SK-N-SH treated with all-trans-retinoic acid at 6 μM for 48 hours (cell line): Measurements from ENCODE around the gene CLK2.

Experiments
- ARNTL ChIP-seq: fragments of 450-650 bp; formaldehyde crosslinking; IDR thresholded peaks from 2 replicates; pipeline ENCODE4 v1.5.0; 2020; ENCODE audit warnings: low read depth, mild to moderate bottlenecking, moderate library complexity, borderline replicate concordance
- ESRRG ChIP-seq: fragments of 250-450 bp; sonication (Bioruptor Pico); IDR thresholded peaks from 2 replicates; pipeline ENCODE4 v1.6.1; 2021; ENCODE audit warnings: mild to moderate bottlenecking
- OSR1 ChIP-seq: fragments of 250-450 bp; sonication (Bioruptor Pico); IDR thresholded peaks from 2 replicates; pipeline ENCODE4 v1.8.0; 2022; ENCODE audit warnings: moderate library complexity, mild to moderate bottlenecking, inconsistent platforms
- PPARA ChIP-seq: fragments of 250-450 bp; sonication (Bioruptor Pico); IDR thresholded peaks from 2 replicates; pipeline ENCODE4 v1.5.0; 2020; ENCODE audit warnings: mild to moderate bottlenecking, borderline replicate concordance
- RARB ChIP-seq: fragments of 250-450 bp; sonication (Bioruptor Pico); IDR thresholded peaks from 2 replicates; pipeline ENCODE4 v1.8.0; 2021; ENCODE audit warnings: mild to moderate bottlenecking, moderate library complexity
- ZC3H10 ChIP-seq: fragments of 250-450 bp; sonication (Bioruptor Pico); IDR thresholded peaks from 2 replicates; pipeline ENCODE4 v1.5.1; 2021; ENCODE audit warnings: mild to moderate bottlenecking, moderate library complexity
- ZFP3 ChIP-seq: fragments of 250-450 bp; sonication (Bioruptor Pico); IDR thresholded peaks from 2 replicates; pipeline ENCODE4 v1.5.0; 2020; ENCODE audit warnings: mild to moderate bottlenecking, moderate library complexity
- ZFP30 ChIP-seq: fragments of 450-650 bp; formaldehyde crosslinking; IDR thresholded peaks from 2 replicates; pipeline ENCODE4 v1.5.0; 2022; ENCODE audit warnings: mild to moderate bottlenecking, moderate library complexity
- ZNF565 ChIP-seq: fragments of 450-650 bp; formaldehyde crosslinking; conservative IDR thresholded peaks from 2 replicates; pipeline ENCODE4 v1.5.0; 2020; ENCODE audit warnings: low read depth, mild to moderate bottlenecking, moderate library complexity
- ZNF8 ChIP-seq: fragments of 450-650 bp; formaldehyde crosslinking; IDR thresholded peaks from 2 replicates; pipeline ENCODE4 v1.5.0; 2020; ENCODE audit warnings: mild to moderate bottlenecking, moderate library complexity
- TF ChIP-seq, protein P1 (sequence below): fragments of 250-450 bp; sonication (Bioruptor Pico); IDR thresholded peaks from 2 replicates; pipeline ENCODE4 v1.8.0; 2020; ENCODE audit warnings: mild to moderate bottlenecking, moderate library complexity, borderline replicate concordance
- TF ChIP-seq, protein P2 (sequence below): fragments of 250-450 bp; sonication (Bioruptor Pico); IDR thresholded peaks from 2 replicates; pipeline ENCODE4 v1.5.0; 2020; ENCODE audit warnings: mild to moderate bottlenecking, moderate library complexity
- TF ChIP-seq, protein P3 (sequence below): fragments of 250-450 bp; sonication (Bioruptor Pico); IDR thresholded peaks from 2 replicates; pipeline ENCODE4 v1.5.1; 2020; ENCODE audit warnings: low read depth, mild to moderate bottlenecking, moderate library complexity
- TF ChIP-seq, protein P4 (sequence below): fragments of 250-450 bp; sonication (Bioruptor Pico); IDR thresholded peaks from 2 replicates; pipeline ENCODE4 v1.8.0; 2021; ENCODE audit warnings: low read depth, mild to moderate bottlenecking, moderate library complexity, borderline replicate concordance

DNA sequence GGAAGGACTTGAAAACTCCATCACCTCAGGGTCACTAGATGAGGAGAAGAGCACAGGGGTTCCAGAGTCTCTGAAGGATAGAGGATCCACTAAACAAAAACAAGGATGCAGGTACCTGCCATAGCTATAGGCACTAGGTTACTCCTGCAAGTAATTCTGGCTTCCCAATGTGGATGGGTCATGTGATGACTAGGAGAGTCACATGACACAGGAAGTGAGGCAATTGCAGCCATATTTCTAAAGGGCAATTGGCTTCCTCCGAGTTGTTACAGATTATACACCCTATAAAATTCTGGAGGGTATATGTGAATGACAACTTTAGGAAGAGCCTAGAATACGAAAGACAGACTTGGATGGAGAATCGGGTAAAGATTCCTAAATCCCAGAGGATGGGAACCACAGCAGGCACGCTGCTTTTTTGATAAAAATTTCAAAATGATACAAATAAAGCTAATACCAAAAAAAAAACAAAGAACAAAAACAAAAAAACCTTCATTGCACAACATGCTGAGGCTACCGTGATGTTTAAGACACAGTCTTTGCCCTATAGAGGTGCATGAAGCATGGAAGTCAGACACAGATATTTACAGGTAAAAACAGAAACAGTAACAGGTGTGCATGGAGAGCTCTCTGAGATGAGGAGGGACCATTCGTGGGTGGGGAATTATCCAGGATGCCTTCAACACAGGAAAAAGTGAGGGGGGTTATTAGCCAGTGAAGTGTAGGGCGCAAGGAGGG, 54.3 kb downstream of the CLK2 start:
- TF ChIP-seq, protein P1, sequence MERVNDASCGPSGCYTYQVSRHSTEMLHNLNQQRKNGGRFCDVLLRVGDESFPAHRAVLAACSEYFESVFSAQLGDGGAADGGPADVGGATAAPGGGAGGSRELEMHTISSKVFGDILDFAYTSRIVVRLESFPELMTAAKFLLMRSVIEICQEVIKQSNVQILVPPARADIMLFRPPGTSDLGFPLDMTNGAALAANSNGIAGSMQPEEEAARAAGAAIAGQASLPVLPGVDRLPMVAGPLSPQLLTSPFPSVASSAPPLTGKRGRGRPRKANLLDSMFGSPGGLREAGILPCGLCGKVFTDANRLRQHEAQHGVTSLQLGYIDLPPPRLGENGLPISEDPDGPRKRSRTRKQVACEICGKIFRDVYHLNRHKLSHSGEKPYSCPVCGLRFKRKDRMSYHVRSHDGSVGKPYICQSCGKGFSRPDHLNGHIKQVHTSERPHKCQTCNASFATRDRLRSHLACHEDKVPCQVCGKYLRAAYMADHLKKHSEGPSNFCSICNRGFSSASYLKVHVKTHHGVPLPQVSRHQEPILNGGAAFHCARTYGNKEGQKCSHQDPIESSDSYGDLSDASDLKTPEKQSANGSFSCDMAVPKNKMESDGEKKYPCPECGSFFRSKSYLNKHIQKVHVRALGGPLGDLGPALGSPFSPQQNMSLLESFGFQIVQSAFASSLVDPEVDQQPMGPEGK (CRISPR knock-in tag): no peak
- TF ChIP-seq, protein P2, sequence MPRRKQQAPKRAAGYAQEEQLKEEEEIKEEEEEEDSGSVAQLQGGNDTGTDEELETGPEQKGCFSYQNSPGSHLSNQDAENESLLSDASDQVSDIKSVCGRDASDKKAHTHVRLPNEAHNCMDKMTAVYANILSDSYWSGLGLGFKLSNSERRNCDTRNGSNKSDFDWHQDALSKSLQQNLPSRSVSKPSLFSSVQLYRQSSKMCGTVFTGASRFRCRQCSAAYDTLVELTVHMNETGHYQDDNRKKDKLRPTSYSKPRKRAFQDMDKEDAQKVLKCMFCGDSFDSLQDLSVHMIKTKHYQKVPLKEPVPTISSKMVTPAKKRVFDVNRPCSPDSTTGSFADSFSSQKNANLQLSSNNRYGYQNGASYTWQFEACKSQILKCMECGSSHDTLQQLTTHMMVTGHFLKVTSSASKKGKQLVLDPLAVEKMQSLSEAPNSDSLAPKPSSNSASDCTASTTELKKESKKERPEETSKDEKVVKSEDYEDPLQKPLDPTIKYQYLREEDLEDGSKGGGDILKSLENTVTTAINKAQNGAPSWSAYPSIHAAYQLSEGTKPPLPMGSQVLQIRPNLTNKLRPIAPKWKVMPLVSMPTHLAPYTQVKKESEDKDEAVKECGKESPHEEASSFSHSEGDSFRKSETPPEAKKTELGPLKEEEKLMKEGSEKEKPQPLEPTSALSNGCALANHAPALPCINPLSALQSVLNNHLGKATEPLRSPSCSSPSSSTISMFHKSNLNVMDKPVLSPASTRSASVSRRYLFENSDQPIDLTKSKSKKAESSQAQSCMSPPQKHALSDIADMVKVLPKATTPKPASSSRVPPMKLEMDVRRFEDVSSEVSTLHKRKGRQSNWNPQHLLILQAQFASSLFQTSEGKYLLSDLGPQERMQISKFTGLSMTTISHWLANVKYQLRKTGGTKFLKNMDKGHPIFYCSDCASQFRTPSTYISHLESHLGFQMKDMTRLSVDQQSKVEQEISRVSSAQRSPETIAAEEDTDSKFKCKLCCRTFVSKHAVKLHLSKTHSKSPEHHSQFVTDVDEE (CRISPR knock-in tag): no peak
- no peak for TF ChIP-seq ARNTL (CRISPR knock-in tag)
- TF ChIP-seq, protein P3, sequence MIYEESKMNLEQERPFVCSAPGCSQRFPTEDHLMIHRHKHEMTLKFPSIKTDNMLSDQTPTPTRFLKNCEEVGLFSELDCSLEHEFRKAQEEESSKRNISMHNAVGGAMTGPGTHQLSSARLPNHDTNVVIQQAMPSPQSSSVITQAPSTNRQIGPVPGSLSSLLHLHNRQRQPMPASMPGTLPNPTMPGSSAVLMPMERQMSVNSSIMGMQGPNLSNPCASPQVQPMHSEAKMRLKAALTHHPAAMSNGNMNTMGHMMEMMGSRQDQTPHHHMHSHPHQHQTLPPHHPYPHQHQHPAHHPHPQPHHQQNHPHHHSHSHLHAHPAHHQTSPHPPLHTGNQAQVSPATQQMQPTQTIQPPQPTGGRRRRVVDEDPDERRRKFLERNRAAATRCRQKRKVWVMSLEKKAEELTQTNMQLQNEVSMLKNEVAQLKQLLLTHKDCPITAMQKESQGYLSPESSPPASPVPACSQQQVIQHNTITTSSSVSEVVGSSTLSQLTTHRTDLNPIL: no peak
- no peak for TF ChIP-seq ZFP30 (CRISPR knock-in tag)
- TF ChIP-seq ZC3H10: no peak
- TF ChIP-seq, protein P4, sequence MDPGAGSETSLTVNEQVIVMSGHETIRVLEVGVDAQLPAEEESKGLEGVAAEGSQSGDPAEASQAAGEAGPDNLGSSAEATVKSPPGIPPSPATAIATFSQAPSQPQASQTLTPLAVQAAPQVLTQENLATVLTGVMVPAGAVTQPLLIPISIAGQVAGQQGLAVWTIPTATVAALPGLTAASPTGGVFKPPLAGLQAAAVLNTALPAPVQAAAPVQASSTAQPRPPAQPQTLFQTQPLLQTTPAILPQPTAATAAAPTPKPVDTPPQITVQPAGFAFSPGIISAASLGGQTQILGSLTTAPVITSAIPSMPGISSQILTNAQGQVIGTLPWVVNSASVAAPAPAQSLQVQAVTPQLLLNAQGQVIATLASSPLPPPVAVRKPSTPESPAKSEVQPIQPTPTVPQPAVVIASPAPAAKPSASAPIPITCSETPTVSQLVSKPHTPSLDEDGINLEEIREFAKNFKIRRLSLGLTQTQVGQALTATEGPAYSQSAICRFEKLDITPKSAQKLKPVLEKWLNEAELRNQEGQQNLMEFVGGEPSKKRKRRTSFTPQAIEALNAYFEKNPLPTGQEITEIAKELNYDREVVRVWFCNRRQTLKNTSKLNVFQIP (CRISPR knock-in tag): no peak
- TF ChIP-seq OSR1 (CRISPR knock-in tag): no peak
- no peak for TF ChIP-seq ESRRG
- TF ChIP-seq RARB (CRISPR knock-in tag): no peak
- no peak for TF ChIP-seq ZNF8 (CRISPR knock-in tag)
- no peak for TF ChIP-seq ZNF565 (CRISPR knock-in tag)
- no peak for TF ChIP-seq ZFP3 (CRISPR knock-in tag)
- TF ChIP-seq PPARA (CRISPR knock-in tag): no peak
